Skeletal muscle satellite cell (primary cell): ENCODE measurements around the gene CDH5.

Experiments used
- H3K27me3 ChIP-seq: 2 replicates; pipeline ENCODE4 v1.7.0; 2013; ENCODE audit warnings: low read length; ENCODE audit not compliant: control insufficient read depth, insufficient read depth
- H3K36me3 ChIP-seq: 2 replicates; pipeline ENCODE4 v1.7.0; 2013; ENCODE audit warnings: mild to moderate bottlenecking, control low read depth, low read length; ENCODE audit not compliant: insufficient read depth
- H3K4me1 ChIP-seq: 2 replicates; pipeline ENCODE4 v1.7.0; 2013; ENCODE audit warnings: low read length; ENCODE audit not compliant: control insufficient read depth, insufficient read depth
- H3K4me2 ChIP-seq: 2 replicates; pipeline ENCODE4 v1.7.0; 2013; ENCODE audit warnings: mild to moderate bottlenecking, low read length
- H3K4me3 ChIP-seq: 2 replicates; pipeline ENCODE4 v1.7.0; 2013; ENCODE audit warnings: low read length
- H3K9ac ChIP-seq: 2 replicates; pipeline ENCODE4 v1.7.0; 2013; ENCODE audit warnings: mild to moderate bottlenecking, low read depth, low read length, moderate library complexity
- H3K9me3 ChIP-seq: replicated peaks from 2 replicates; pipeline ENCODE4 v1.7.0; 2013; ENCODE audit warnings: mild to moderate bottlenecking, control low read depth, low read length

CDH5 gene

DNA sequence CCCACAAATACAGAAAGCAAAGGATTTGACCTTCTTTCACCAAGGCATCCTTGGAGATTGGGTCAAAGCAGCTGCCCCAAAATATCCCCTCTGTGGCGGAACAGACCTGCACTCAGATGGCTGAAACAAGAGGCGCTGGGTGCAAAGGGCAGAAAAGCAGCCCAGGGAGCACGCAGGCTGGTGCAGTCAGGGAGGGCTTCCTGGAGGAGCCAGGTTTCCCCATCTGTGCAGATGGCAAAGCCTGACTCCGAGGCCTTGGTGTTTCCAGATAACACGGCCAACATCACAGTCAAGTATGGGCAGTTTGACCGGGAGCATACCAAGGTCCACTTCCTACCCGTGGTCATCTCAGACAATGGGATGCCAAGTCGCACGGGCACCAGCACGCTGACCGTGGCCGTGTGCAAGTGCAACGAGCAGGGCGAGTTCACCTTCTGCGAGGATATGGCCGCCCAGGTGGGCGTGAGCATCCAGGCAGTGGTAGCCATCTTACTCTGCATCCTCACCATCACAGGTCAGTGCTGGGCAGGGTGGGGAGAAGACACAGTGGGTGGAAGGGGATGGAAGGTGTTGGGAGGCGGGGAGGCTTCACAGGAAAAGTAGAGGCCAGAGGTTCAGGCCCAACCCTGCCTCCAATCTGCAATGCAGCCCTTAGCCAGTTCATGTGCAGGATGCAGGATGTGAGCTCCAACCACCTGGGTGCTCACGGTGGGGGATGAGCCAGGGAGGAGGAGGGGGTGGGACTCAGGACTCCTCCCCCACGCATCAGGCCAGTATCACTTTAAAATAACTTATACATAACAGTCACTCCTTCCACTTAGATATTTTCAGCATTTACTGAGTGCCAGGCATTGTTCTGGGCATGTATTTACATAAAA is 34.3 kb downstream of the CDH5 start:
- Histone ChIP-seq H3K27me3 (peaks cover 41% of the 10 kb centered on the region), H3K36me3 (no peaks in the 10 kb centered on the region), H3K4me3 (no peak overlapping the region), H3K9ac (no peak overlapping the region), H3K4me1 (no peaks in the 10 kb centered on the region), H3K9me3 (no peaks in the 10 kb centered on the region), H3K4me2 (no peak overlapping the region)

DNA sequence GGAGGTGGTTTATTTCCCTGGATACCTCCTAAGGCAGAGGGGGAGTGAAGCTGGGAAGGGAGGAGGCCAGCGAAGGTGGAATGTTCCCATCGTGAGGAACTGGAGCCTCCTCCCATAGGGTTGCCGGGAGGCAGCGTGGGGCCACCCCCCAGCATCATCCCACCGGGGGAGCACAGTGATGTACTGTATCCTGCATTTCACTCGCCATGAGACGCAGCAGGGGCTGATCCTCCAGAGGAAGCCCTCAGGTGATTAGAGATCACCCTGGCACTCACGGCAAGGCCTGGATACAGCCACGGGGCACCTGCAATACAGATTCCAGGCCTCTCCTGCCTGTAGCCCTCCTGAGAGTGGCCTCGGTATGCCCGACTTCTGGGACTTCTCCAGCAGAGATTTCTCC is 35.1 kb downstream of the CDH5 start:
- H3K4me3 ChIP-seq, result no peak overlapping the region
- H3K9ac ChIP-seq, result no peak overlapping the region
- H3K36me3 ChIP-seq, result no peaks in the 10 kb centered on the region
- peaks cover under 1% of the 10 kb centered on the region for H3K4me1 ChIP-seq
- H3K4me2 ChIP-seq, result no peak overlapping the region
- peaks cover 40% of the 10 kb centered on the region for H3K27me3 ChIP-seq
- H3K9me3 ChIP-seq, result no peaks in the 10 kb centered on the region

DNA sequence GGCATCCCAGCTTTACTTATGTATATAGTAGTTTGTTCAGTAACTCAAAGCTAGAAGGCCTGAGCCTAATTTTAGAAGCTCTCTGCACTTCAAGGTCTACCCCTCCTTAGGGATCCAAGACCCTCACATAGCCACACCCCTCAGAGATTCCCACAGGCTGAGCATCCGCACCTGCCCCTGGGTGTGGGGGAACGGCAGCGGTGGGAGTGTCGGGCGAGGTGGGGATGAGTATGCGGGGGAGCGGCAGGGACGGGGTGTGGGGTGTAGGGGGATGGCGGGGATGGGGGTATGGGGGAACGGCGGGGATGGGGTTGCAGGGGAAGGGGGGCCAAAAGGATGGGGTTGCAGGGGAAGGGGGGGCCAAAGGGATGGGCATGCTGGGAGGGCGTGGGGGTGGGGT is 35.7 kb downstream of the CDH5 start:
- Histone ChIP-seq H3K27me3 (peaks cover 40% of the 10 kb centered on the region), H3K4me2 (no peak overlapping the region)

DNA sequence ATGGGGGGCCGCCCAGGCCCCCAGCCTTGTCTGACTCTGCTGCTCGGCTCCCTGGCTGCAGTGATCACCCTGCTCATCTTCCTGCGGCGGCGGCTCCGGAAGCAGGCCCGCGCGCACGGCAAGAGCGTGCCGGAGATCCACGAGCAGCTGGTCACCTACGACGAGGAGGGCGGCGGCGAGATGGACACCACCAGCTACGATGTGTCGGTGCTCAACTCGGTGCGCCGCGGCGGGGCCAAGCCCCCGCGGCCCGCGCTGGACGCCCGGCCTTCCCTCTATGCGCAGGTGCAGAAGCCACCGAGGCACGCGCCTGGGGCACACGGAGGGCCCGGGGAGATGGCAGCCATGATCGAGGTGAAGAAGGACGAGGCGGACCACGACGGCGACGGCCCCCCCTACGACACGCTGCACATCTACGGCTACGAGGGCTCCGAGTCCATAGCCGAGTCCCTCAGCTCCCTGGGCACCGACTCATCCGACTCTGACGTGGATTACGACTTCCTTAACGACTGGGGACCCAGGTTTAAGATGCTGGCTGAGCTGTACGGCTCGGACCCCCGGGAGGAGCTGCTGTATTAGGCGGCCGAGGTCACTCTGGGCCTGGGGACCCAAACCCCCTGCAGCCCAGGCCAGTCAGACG is 36.2 kb downstream of the CDH5 start:
- no peaks in the 10 kb centered on the region for H3K36me3 ChIP-seq
- no peak overlapping the region for H3K4me3 ChIP-seq
- H3K9me3 ChIP-seq, result no peaks in the 10 kb centered on the region
- H3K9ac ChIP-seq, result no peak overlapping the region
- no peak overlapping the region for H3K4me2 ChIP-seq
- peaks cover 7% of the 10 kb centered on the region for H3K4me1 ChIP-seq
- H3K27me3 ChIP-seq, result peaks cover 40% of the 10 kb centered on the region

More for the DNA sequence above, 35.7 kb downstream of the CDH5 start:
- Histone ChIP-seq H3K9me3 (no peaks in the 10 kb centered on the region), H3K9ac (no peak overlapping the region), H3K4me1 (peaks cover 6% of the 10 kb centered on the region), H3K36me3 (no peaks in the 10 kb centered on the region), H3K4me3 (no peak overlapping the region)

DNA sequence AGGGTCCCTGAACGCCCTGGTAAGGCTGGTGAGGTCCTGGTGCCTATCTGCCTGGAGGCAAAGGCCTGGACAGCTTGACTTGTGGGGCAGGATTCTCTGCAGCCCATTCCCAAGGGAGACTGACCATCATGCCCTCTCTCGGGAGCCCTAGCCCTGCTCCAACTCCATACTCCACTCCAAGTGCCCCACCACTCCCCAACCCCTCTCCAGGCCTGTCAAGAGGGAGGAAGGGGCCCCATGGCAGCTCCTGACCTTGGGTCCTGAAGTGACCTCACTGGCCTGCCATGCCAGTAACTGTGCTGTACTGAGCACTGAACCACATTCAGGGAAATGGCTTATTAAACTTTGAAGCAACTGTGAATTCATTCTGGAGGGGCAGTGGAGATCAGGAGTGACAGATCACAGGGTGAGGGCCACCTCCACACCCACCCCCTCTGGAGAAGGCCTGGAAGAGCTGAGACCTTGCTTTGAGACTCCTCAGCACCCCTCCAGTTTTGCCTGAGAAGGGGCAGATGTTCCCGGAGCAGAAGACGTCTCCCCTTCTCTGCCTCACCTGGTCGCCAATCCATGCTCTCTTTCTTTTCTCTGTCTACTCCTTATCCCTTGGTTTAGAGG is 37.1 kb downstream of the CDH5 start:
- no peaks in the 10 kb centered on the region for H3K9me3 ChIP-seq
- H3K27me3 ChIP-seq, result peaks cover 39% of the 10 kb centered on the region
- peaks cover 13% of the 10 kb centered on the region for H3K4me1 ChIP-seq
- no peaks in the 10 kb centered on the region for H3K36me3 ChIP-seq
- no peak overlapping the region for H3K4me3 ChIP-seq
- H3K4me2 ChIP-seq, result no peak overlapping the region
- no peak overlapping the region for H3K9ac ChIP-seq

DNA sequence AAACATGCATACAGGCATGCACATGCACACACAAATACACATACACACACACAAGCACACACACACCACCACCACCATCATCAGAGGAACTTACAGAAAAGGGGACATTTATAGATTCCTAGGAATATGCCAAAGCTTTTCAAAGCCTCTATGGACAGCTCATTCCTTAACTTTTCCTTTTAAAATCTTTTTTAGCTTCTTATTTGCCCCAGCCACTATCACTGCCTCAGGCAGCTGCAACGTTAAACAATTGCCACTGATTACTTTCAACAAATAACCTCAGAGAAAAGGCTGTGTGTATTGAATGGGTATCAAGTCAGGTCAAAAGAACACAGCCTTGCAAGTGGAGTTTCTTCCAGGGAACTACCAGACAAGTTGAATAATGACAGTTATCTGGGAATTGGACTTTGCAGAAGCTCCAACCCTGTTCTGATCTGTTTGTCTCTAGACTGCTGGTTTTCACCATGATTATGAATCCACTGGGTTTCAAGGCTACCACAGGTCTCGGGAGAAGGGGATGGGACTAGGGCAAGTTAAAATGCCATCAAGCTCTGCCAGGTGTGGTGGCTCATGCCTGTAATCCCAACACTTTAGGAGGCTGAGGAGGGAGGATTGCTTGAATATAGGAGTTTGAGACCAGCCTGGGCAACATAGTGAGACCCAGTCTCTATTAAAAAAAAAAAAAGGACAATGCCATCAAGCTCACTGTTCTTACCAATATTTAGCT is 38.7 kb downstream of the CDH5 start:
- H3K4me3 ChIP-seq, result no peak overlapping the region
- H3K27me3 ChIP-seq, result peaks cover 31% of the 10 kb centered on the region
- no peaks in the 10 kb centered on the region for H3K9me3 ChIP-seq

DNA sequence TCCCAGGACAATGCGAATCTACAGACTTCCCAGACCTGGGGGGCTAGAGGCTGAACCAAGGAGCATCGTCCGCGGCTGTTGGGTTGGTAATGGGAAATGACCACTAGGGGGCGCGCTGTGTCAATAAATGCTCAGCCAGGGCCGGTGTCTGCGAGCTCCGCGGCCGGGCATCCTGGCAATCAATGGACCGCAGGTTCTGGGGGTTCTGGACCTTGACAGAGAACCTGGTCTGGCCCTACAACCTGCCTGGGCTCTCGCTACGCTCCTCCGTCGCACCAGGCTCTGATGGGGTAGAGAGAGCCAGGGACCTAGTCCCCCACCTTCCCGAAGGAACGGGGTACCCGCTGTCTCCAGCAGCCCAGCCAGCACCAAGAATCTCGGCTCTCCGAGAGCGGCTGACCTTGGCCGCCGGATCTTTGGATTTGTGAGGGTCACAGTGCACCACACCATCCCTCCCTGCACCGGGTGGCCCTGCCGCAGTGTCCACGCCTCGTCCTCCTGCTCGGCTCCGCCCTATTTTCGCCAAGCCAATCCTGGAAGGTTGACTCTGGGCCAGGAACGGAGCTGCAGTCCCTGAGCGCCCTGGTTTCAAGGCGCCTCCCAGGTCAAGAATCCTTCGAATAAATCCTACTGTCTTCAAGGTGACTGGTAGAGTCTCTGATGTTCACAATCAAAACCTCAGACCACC is 40.2 kb downstream of the CDH5 start:
- Histone ChIP-seq H3K36me3 (no peaks in the 10 kb centered on the region), H3K4me2 (peak overlapping the region; percentile 100), H3K4me3 (peak overlapping the region; percentile 85), H3K9me3 (no peaks in the 10 kb centered on the region), H3K27me3 (peaks cover 29% of the 10 kb centered on the region), H3K9ac (peak overlapping the region; percentile 47), H3K4me1 (peaks cover 23% of the 10 kb centered on the region)

More for the DNA sequence above, 38.7 kb downstream of the CDH5 start:
- Histone ChIP-seq H3K4me2 (no peak overlapping the region), H3K4me1 (peaks cover 23% of the 10 kb centered on the region), H3K36me3 (no peaks in the 10 kb centered on the region), H3K9ac (no peak overlapping the region)

DNA sequence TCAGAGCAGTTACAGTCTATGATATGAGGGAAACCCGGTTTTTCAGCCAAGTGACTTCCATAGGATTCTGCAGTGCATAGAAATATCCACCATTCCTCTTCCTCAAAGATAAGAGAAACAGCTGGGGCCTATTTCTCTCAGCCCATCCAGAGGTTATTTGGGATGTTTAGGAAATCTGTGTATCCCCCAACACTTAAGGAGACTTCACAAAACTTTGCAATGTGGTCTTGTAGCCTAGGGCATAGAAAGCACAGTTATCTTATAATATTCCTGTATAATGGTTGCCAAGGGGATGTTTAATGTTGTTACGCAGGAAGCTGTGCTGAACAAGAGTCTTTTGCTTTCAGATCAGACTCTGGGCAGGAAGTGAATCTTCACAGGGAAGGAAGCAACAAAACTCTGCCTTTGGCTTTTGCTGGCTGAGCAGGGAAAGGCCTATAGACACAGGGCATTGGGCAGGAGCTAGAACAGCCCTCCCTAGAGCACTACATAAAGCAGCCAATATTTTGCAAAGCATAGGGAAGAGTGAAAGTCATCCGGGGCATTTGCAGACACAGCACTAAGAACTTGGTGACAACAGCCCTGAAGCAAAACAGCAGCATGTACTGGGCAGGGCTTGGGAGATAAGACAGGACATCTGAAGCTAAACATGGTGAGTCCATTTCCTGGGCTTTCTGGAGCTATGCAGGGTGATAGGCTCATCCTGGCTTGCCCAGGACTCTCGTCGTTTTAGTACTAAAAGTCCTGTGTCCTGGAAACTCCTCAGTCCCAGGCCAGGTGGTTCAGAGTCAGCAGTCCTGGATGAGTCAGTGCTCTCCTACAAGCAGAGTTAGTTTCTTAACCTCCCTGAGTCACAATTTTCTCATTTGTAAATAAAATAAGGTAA is 41.9 kb downstream of the CDH5 start:
- Histone ChIP-seq H3K4me2 (peak overlapping the region; percentile 66), H3K9me3 (no peaks in the 10 kb centered on the region), H3K9ac (no peak overlapping the region), H3K4me1 (peaks cover 23% of the 10 kb centered on the region), H3K27me3 (peaks cover 25% of the 10 kb centered on the region), H3K36me3 (no peaks in the 10 kb centered on the region), H3K4me3 (peak overlapping the region; percentile 34)

DNA sequence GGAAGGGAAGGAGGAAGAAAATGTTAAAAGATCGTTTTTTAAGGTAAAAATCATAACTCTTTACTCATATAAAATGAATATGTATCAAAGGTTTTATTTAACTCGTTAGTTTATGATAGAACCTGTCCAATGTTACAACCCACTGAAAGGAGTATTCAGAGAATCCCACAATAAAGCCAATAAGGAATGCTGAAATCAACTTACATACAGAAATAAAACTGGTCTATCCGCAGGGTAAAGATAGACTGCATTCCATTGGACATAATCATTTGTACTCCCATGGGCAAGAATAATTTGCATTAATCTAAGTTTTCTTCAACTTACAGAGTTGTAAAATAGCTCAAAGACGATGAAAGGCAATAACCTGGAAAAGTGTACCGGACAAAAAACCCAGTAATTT is 42.7 kb downstream of the CDH5 start:
- Histone ChIP-seq H3K27me3 (peaks cover 19% of the 10 kb centered on the region), H3K9ac (no peak overlapping the region), H3K36me3 (no peaks in the 10 kb centered on the region), H3K4me3 (no peak overlapping the region), H3K4me2 (peak overlapping the region; percentile 66), H3K4me1 (peaks cover 23% of the 10 kb centered on the region), H3K9me3 (no peaks in the 10 kb centered on the region)

DNA sequence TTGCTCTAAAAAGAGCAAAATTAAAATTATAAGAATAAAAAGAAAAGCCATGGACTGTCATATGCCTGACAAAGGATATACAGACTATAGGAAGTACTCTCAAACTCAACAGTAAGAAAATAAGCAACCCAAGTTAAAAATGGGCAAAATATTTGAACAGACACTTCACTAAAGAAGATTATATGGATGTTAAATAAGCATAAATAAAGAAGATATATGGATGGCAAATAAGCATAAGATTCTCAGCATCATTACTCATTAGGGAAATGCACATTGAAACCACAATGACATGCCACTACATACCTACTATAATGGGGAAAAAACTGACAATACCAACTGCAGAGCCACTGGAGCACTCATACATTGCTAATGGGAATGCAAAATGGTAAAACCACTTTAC is 45.7 kb downstream of the CDH5 start:
- Histone ChIP-seq H3K4me2 (no peak overlapping the region), H3K36me3 (no peaks in the 10 kb centered on the region), H3K4me3 (no peak overlapping the region), H3K27me3 (no peaks in the 10 kb centered on the region), H3K9ac (no peak overlapping the region), H3K4me1 (peaks cover 21% of the 10 kb centered on the region), H3K9me3 (no peaks in the 10 kb centered on the region)
